HG03460 (cell line): ENCODE results near the gene CBLB.
"Not testable (repeated sequence)": the region's sequence is repeated elsewhere in the genome, so short reads cannot be mapped to it uniquely, and the experiment has no call there.

ENCODE experiments used
- ATAC-seq: cut with Tn5 transposase; IDR thresholded peaks from one replicate; pipeline ENCODE4 v1.9.1; 2021; ENCODE audit not compliant: unreplicated experiment

Gene CBLB

GRCh38 chr3:105822171-105823123 is 46.4 kb downstream of the CBLB start:
- ATAC-seq: no peak

GRCh38 chr3:105821433-105821832 is 47.4 kb downstream of the CBLB start:
- no peak for ATAC-seq

GRCh38 chr3:105816833-105817232 is 52.0 kb downstream of the CBLB start:
- no peak for ATAC-seq

- ATAC-seq: not testable (repeated sequence)
These were observed 53.5 kb downstream of the CBLB start for GRCh38 chr3:105815331-105815730.

- ATAC-seq: no peak
These were observed 55.1 kb downstream of the CBLB start for GRCh38 chr3:105813710-105814109.

GRCh38 chr3:105812194-105812586 is 56.6 kb downstream of the CBLB start:
- no peak for ATAC-seq

GRCh38 chr3:105811518-105812193 is 57.2 kb downstream of the CBLB start:
- ATAC-seq: no peak

GRCh38 chr3:105809208-105809888 is 59.5 kb downstream of the CBLB start:
- no peak for ATAC-seq

GRCh38 chr3:105807701-105808100 is 61.1 kb downstream of the CBLB start:
- ATAC-seq: no peak

- no peak for ATAC-seq
These were observed 61.7 kb downstream of the CBLB start for GRCh38 chr3:105807146-105807545.

- no peak for ATAC-seq
These were observed 62.5 kb downstream of the CBLB start for GRCh38 chr3:105806359-105806758.

- no peak for ATAC-seq
These were observed 63.4 kb downstream of the CBLB start for GRCh38 chr3:105805404-105805803.

GRCh38 chr3:105802118-105802706 is 66.6 kb downstream of the CBLB start:
- no peak for ATAC-seq

GRCh38 chr3:105801397-105801796 is 67.4 kb downstream of the CBLB start:
- ATAC-seq: no peak

GRCh38 chr3:105800320-105800719 is 68.5 kb downstream of the CBLB start:
- ATAC-seq: no peak

GRCh38 chr3:105799286-105799685 is 69.5 kb downstream of the CBLB start:
- ATAC-seq: no peak

GRCh38 chr3:105798381-105798934 is 70.4 kb downstream of the CBLB start:
- peak; percentile 89 for ATAC-seq

GRCh38 chr3:105793040-105793439 is 75.8 kb downstream of the CBLB start:
- ATAC-seq: no peak

GRCh38 chr3:105791919-105792786 is 76.7 kb downstream of the CBLB start:
- ATAC-seq: no peak

GRCh38 chr3:105791131-105791530 is 77.7 kb downstream of the CBLB start:
- no peak for ATAC-seq
